HT1080 (cell line): ENCODE data around the gene PAGE1. TPM values are rescaled to one million over a fixed set of nuclear protein-coding genes. Genes with fewer than 3 reads are reported as not detected.
"Not testable (repeated sequence)": the region's sequence is repeated elsewhere in the genome, so short reads cannot be mapped to it uniquely, and the experiment has no call there.

Experiments
- DNase-seq: peaks from one replicate; pipeline ENCODE4 v3.0.0-alpha.2; 2015; ENCODE audit warnings: low read depth
- polyA plus RNA-seq, 2 experiments: library from polyadenylated mRNA; depleted of rRNA; stranded (reverse); fragments of >200 nt; gene quantifications; 2 replicates each; pipeline ENCODE4 v1.2.3, GENCODE V29; 2015
- total RNA-seq: library from RNA; depleted of rRNA; stranded (reverse); fragments of >200 nt; shearing (Covaris generic); gene quantifications from 2 replicates; pipeline ENCODE4 v1.2.3, GENCODE V29; 2014; rRNA removed

PAGE1 gene
- total RNA-seq, result 12.3 and 18.1 TPM in 2 replicates
- 8.0 and 8.9 TPM in 2 replicates for polyA plus RNA-seq (2015; cell fraction: cytosol; rRNA removed)
- polyA plus RNA-seq (2015; cell fraction: nucleus; rRNA removed), result 2.7 and 5.2 TPM in 2 replicates

GRCh38 chrX:49695276-49696180, at the start of gene PAGE1:
PAGE1 (minus strand) TSS chrX:49695984; CDS start chrX:49694770, 1,214 bp downstream.
- DNase-seq, result no peak

- DNase-seq, result not testable (repeated sequence)
Observed at GRCh38 chrX:49741501-49741900, 45.7 kb upstream of the PAGE1 start.

- DNase-seq, result no peak
Observed at GRCh38 chrX:49727847-49728246, 32.1 kb upstream of the PAGE1 start.

GRCh38 chrX:49726966-49727365, 31.2 kb upstream of the PAGE1 start:
- DNase-seq, result no peak

- DNase-seq, result no peak
Observed at GRCh38 chrX:49725923-49726904, 30.4 kb upstream of the PAGE1 start.

- DNase-seq, result no peak
Observed at GRCh38 chrX:49725401-49725800, 29.6 kb upstream of the PAGE1 start.

- DNase-seq, result not testable (repeated sequence)
Observed at GRCh38 chrX:49720106-49720505, 24.3 kb upstream of the PAGE1 start.

- no peak for DNase-seq
Observed at GRCh38 chrX:49712577-49712976, 16.8 kb upstream of the PAGE1 start.

GRCh38 chrX:49710744-49711319, 15.0 kb upstream of the PAGE1 start:
- DNase-seq, result no peak

GRCh38 chrX:49704691-49705404, 9.1 kb upstream of the PAGE1 start:
- DNase-seq, result no peak

GRCh38 chrX:49701933-49702332, 6.1 kb upstream of the PAGE1 start:
- no peak for DNase-seq

GRCh38 chrX:49701323-49701722, 5.5 kb upstream of the PAGE1 start:
- no peak for DNase-seq

- no peak for DNase-seq
Observed at GRCh38 chrX:49675075-49675719, 20.6 kb downstream of the PAGE1 start.

- DNase-seq, result no peak
Observed at GRCh38 chrX:49673394-49673793, 22.4 kb downstream of the PAGE1 start.

- peak; percentile 0 for DNase-seq
Observed at GRCh38 chrX:49664824-49665223, 31.0 kb downstream of the PAGE1 start.

GRCh38 chrX:49661881-49662280, 33.9 kb downstream of the PAGE1 start:
- DNase-seq, result no peak

- DNase-seq, result no peak
Observed at GRCh38 chrX:49659771-49660170, 36.0 kb downstream of the PAGE1 start.

- DNase-seq, result no peak
Observed at GRCh38 chrX:49656533-49656932, 39.3 kb downstream of the PAGE1 start.

GRCh38 chrX:49644991-49645637, 50.7 kb downstream of the PAGE1 start:
- no peak for DNase-seq
